NT2/D1 (cell line): Measurements from ENCODE around the gene JPT2.

ENCODE experiments used
- SUZ12 ChIP-seq: IDR thresholded peaks from 2 replicates; pipeline ENCODE4 v1.6.1; 2011; ENCODE audit not compliant: insufficient read length, insufficient read depth; ENCODE audit errors: extremely low read depth
- ZNF274 ChIP-seq: IDR thresholded peaks from 2 replicates; pipeline ENCODE4 v1.6.1; 2011; ENCODE audit warnings: mild to moderate bottlenecking, low read depth, low read length

DNA sequence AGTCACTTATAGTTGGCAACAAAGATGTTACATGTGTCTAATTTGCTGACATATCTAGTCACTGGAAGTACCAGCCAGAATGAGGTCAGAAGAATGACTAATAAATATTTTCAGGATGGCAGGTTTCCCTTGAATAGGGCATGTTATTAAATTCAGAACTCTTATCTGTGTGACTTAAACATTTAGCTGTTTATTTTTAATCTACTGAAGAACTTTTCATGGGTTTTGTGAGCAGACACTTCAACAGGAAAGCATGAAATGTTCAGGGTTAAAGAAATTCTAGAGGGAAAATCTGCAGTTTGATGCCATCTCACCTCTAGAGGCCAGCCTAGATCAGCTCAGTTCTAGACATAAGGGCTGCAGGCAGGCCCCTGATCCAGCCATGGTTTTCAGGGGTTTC, 13.2 kb downstream of the JPT2 start:
- TF ChIP-seq ZNF274, result no peak
- TF ChIP-seq SUZ12, result no peak
